Measurements from ENCODE around the gene RFX2.
"Not testable (repeated sequence)": the region's sequence is repeated elsewhere in the genome, so short reads cannot be mapped to it uniquely, and the experiment has no call there.

RFX2 gene

DNA sequence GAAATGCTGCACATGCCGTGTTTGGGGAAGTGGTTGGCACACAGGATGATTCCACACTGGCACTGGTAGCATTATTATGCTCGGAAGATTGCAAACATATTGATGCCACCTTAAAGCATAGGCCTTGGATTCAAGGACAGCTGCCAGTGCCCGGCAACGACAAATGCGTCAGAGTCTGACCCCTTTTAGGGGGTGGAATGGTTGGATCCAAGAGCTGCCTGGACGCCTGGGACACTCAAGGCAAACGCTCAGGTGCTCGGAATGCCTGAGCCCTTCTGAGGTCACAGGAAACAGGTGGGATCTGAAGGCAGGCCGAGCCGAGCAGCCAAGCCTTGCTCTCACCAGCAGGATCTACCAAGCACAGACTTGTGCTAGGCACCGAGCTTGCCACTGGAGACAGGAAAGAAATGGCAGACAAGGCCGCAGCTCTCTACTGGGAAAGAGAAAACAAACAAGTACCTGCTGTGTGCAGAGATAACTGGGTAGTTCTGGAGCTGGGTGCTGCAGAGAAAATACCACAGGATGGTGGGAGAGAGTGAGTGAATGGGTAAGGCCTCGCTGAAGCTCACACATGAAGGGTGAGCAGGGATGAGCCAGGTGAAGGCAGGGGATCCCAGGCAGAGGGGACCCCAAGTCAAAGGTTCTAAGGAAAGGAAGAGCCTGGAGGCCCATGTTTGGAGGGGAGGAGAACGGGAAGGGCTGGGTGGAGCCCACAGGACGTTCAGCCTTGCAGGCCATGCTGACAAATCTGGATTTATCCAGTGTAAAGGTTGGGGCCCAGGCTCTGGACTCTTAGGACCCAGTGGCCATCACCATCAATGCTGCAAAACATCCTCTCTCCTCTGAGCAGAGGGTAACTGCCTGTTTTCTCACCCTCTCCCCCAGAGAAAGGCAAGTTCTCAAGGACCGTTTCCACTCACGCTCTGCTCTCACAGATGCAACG lies 141.6 kb downstream of the RFX2 start:
- H3K36me3 ChIP-seq (ENCODE audit: insufficient read depth, low read length): peaks cover 12% of the 10 kb centered on the region
- no peaks in the 10 kb centered on the region for H3K27me3 ChIP-seq (ENCODE audit: control insufficient read depth in 1 of 2, insufficient read depth in 2 of 2, low read length in 2 of 2)
- H3K4me3 ChIP-seq (ENCODE audit: low read depth in 1 of 2, low read length in 2 of 2): peak overlapping the region in 1 of 2 donors; percentile 33
- peak overlapping the region; percentile 70 for H3K27ac ChIP-seq (ENCODE audit: low read depth, low read length)
- no peaks in the 10 kb centered on the region for H3K9me3 ChIP-seq (ENCODE audit: low read length)
- no peak overlapping the region for H3K9ac ChIP-seq (ENCODE audit: low read length)
- peaks cover 69% of the 10 kb centered on the region for H3K4me1 ChIP-seq (ENCODE audit: insufficient read depth, low read length)

GRCh38 chr19:5967994-5968430 lies 142.3 kb downstream of the RFX2 start:
- peak overlapping the region; percentile 70 for H3K27ac ChIP-seq (ENCODE audit: low read depth, low read length)
- peaks cover 5% of the 10 kb centered on the region for H3K36me3 ChIP-seq (ENCODE audit: insufficient read depth, low read length)
- H3K4me3 ChIP-seq (ENCODE audit: low read depth in 1 of 2, low read length in 2 of 2): peak overlapping the region in 1 of 2 donors; percentile 33
- no peaks in the 10 kb centered on the region for H3K27me3 ChIP-seq (ENCODE audit: control insufficient read depth in 1 of 2, insufficient read depth in 2 of 2, low read length in 2 of 2)
- peaks cover 74% of the 10 kb centered on the region for H3K4me1 ChIP-seq (ENCODE audit: insufficient read depth, low read length)
- H3K9me3 ChIP-seq (ENCODE audit: low read length): no peaks in the 10 kb centered on the region
- H3K9ac ChIP-seq (ENCODE audit: low read length): no peak overlapping the region

GRCh38 chr19:5967571-5967970 lies 142.7 kb downstream of the RFX2 start:
- H3K36me3 ChIP-seq (ENCODE audit: insufficient read depth, low read length): peaks cover 5% of the 10 kb centered on the region
- H3K27ac ChIP-seq (ENCODE audit: low read depth, low read length): peak overlapping the region; percentile 74
- no peaks in the 10 kb centered on the region for H3K27me3 ChIP-seq (ENCODE audit: control insufficient read depth in 1 of 2, insufficient read depth in 2 of 2, low read length in 2 of 2)
- peak overlapping the region in 1 of 2 donors; percentile 33 for H3K4me3 ChIP-seq (ENCODE audit: low read depth in 1 of 2, low read length in 2 of 2)
- no peaks in the 10 kb centered on the region for H3K9me3 ChIP-seq (ENCODE audit: low read length)
- peaks cover 77% of the 10 kb centered on the region for H3K4me1 ChIP-seq (ENCODE audit: insufficient read depth, low read length)
- H3K9ac ChIP-seq (ENCODE audit: low read length): no peak overlapping the region

DNA sequence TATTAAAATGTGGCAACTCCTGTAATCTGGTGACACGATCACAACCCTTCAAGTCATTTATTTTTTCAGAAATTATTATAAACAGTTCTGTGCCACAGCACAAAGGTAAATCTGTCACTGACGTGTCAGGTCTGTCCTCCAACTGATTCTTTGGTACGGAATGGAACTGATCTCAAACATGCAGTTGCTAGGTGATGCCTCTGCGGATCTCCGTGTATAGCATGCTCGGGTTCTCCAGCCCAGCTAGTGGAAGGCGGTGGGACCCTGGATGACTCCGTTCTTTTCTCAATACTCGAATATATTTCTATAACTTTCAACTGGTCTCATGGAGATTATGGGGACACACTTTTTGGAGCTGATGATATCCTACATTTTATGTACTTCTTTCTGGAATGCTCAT lies 143.4 kb downstream of the RFX2 start:
- peaks cover 5% of the 10 kb centered on the region for H3K36me3 ChIP-seq (ENCODE audit: insufficient read depth, low read length)
- H3K9me3 ChIP-seq (ENCODE audit: low read length): no peaks in the 10 kb centered on the region
- peak overlapping the region; percentile 74 for H3K27ac ChIP-seq (ENCODE audit: low read depth, low read length)
- peak overlapping the region in 1 of 2 donors; percentile 33 for H3K4me3 ChIP-seq (ENCODE audit: low read depth in 1 of 2, low read length in 2 of 2)
- no peaks in the 10 kb centered on the region for H3K27me3 ChIP-seq (ENCODE audit: control insufficient read depth in 1 of 2, insufficient read depth in 2 of 2, low read length in 2 of 2)
- H3K4me1 ChIP-seq (ENCODE audit: insufficient read depth, low read length): peaks cover 78% of the 10 kb centered on the region
- peak overlapping the region; percentile 29 for H3K9ac ChIP-seq (ENCODE audit: low read length)

DNA sequence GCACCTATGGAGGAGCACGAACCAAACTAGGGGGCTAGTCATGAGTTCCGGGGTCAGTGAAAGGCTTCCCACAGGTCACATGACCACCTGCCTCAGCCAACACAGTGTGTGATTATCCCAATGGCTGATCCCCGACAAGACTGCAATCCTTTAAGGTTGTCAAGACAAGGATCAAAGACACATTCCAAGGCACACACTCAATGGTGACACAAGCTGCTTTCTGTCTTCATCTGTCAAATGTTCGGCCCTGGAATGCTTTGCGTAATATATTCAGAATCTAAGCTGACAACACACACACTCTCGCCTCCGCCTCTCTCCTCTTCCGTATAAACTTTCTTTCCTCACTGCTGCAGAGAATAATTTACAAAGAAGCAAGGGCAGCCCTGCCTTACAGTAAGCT lies 144.1 kb downstream of the RFX2 start:
- H3K4me1 ChIP-seq (ENCODE audit: insufficient read depth, low read length): peaks cover 80% of the 10 kb centered on the region
- H3K4me3 ChIP-seq (ENCODE audit: low read depth in 1 of 2, low read length in 2 of 2): peak overlapping the region in 1 of 2 donors; percentile 9
- peak overlapping the region; percentile 74 for H3K27ac ChIP-seq (ENCODE audit: low read depth, low read length)
- H3K9ac ChIP-seq (ENCODE audit: low read length): peak overlapping the region; percentile 29
- no peaks in the 10 kb centered on the region for H3K36me3 ChIP-seq (ENCODE audit: insufficient read depth, low read length)
- H3K9me3 ChIP-seq (ENCODE audit: low read length): no peaks in the 10 kb centered on the region
- H3K27me3 ChIP-seq (ENCODE audit: control insufficient read depth in 1 of 2, insufficient read depth in 2 of 2, low read length in 2 of 2): no peaks in the 10 kb centered on the region

- H3K9me3 ChIP-seq (ENCODE audit: low read length): no peaks in the 10 kb centered on the region
- no peaks in the 10 kb centered on the region for H3K27me3 ChIP-seq (ENCODE audit: control insufficient read depth in 1 of 2, insufficient read depth in 2 of 2, low read length in 2 of 2)
- no peak overlapping the region for H3K9ac ChIP-seq (ENCODE audit: low read length)
- H3K36me3 ChIP-seq (ENCODE audit: insufficient read depth, low read length): no peaks in the 10 kb centered on the region
- peaks cover 91% of the 10 kb centered on the region for H3K4me1 ChIP-seq (ENCODE audit: insufficient read depth, low read length)
- H3K27ac ChIP-seq (ENCODE audit: low read depth, low read length): no peak overlapping the region
- H3K4me3 ChIP-seq (ENCODE audit: low read depth in 1 of 2, low read length in 2 of 2): no peak overlapping the region
Observed at GRCh38 chr19:5964816-5965565, 145.3 kb downstream of the RFX2 start.

DNA sequence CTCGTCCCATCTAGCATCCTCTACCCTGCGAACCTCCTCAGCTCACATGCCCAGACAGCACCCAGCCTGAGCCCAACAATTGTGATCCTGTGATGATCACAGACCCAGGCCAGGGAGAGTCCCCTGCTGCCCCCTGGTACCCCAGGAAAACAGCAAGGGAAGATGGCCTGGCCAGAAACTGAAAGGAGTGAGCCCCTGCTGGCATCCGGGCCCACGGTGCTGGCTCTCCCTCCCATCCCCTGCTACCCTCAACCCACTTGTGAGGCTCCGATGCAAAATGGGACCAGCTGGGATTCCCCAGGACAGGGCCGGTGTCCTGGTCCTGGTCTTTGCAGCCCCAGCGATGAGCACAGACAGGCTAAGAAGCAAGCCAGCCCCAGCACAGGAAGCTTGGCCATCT lies 146.4 kb downstream of the RFX2 start:
- H3K4me1 ChIP-seq (ENCODE audit: insufficient read depth, low read length): peaks cover 92% of the 10 kb centered on the region
- H3K27ac ChIP-seq (ENCODE audit: low read depth, low read length): no peak overlapping the region
- no peaks in the 10 kb centered on the region for H3K9me3 ChIP-seq (ENCODE audit: low read length)
- no peaks in the 10 kb centered on the region for H3K27me3 ChIP-seq (ENCODE audit: control insufficient read depth in 1 of 2, insufficient read depth in 2 of 2, low read length in 2 of 2)
- no peak overlapping the region for H3K9ac ChIP-seq (ENCODE audit: low read length)
- no peak overlapping the region for H3K4me3 ChIP-seq (ENCODE audit: low read depth in 1 of 2, low read length in 2 of 2)
- no peaks in the 10 kb centered on the region for H3K36me3 ChIP-seq (ENCODE audit: insufficient read depth, low read length)

- H3K27ac ChIP-seq (ENCODE audit: low read depth, low read length); H3K27me3 ChIP-seq (ENCODE audit: control insufficient read depth in 1 of 2, insufficient read depth in 2 of 2, low read length in 2 of 2); H3K36me3 ChIP-seq (ENCODE audit: insufficient read depth, low read length); H3K9ac ChIP-seq (ENCODE audit: low read length); H3K9me3 ChIP-seq (ENCODE audit: low read length); H3K4me3 ChIP-seq (ENCODE audit: low read depth in 1 of 2, low read length in 2 of 2): not testable (repeated sequence)
- peaks cover 86% of the 10 kb centered on the region for H3K4me1 ChIP-seq (ENCODE audit: insufficient read depth, low read length)
Observed at GRCh38 chr19:5963259-5963658, 147.0 kb downstream of the RFX2 start.

DNA sequence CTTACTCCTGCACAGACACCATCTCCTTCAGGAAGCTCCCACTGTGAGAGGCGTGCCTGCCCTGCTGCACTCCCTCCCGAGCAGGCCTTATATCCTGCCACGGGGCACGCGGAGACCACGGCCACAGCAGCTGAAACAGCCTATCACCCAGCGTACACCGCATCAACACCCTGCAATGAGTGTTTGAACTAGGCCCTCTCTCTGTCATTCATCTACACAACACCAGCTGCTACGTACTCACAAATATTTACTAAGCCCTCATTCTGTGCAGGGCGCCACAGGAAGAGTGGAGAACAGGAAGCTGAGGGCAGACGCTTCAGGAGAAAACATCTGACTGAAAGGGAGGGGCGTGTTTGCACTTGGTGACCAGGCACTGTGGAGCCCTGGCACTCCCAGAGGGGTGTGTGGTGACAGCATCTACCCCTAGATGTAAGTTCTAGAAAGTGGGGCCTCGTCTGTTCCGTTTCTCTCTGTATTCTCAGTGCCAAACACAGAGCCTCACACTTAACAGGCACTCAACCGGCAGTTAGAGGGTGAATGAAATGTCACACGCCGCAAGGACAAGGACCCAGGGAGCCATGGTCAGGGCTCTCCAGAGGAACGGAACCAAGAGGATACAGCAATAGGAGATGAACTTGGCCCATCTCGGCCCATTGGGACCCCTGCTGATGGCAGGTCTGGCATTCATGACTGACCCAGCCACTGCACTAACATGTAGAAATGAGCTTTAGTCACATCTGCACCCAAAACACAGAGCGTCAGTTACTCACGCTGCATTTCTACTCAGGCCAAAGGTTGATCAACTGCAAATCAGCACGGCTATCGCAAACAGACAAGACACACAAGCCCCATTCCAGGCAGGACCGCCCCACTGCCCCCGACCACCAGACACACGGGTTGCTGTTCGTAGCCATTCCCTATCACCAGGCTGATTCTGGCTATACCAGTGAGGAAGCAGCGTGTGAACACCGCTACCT lies 148.0 kb downstream of the RFX2 start:
- H3K9ac ChIP-seq (ENCODE audit: low read length): no peak overlapping the region
- H3K27ac ChIP-seq (ENCODE audit: low read depth, low read length): peak overlapping the region; percentile 65
- H3K4me3 ChIP-seq (ENCODE audit: low read depth in 1 of 2, low read length in 2 of 2): peak overlapping the region; percentile 14 to 36
- no peaks in the 10 kb centered on the region for H3K9me3 ChIP-seq (ENCODE audit: low read length)
- H3K36me3 ChIP-seq (ENCODE audit: insufficient read depth, low read length): no peaks in the 10 kb centered on the region
- no peaks in the 10 kb centered on the region for H3K27me3 ChIP-seq (ENCODE audit: control insufficient read depth in 1 of 2, insufficient read depth in 2 of 2, low read length in 2 of 2)
- H3K4me1 ChIP-seq (ENCODE audit: insufficient read depth, low read length): peaks cover 76% of the 10 kb centered on the region

DNA sequence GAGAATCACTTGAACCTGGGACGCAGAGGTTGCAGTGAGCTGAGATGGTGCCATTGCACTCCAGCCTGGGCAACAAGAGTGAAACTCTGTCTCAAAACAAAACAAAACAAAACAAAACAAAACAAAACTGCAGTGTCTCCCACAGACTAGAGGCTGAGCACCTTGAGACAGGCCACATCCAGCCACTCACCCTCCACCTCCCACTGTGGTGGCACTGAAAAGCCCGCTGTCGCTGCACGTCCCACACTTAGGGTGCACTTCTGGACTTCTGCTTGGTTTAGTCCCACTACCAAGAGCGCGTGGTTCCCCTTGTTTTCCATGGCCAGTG lies 148.7 kb downstream of the RFX2 start:
- not testable (repeated sequence) for H3K9me3 ChIP-seq (ENCODE audit: low read length); H3K4me3 ChIP-seq (ENCODE audit: low read depth in 1 of 2, low read length in 2 of 2); H3K9ac ChIP-seq (ENCODE audit: low read length); H3K27me3 ChIP-seq (ENCODE audit: control insufficient read depth in 1 of 2, insufficient read depth in 2 of 2, low read length in 2 of 2); H3K36me3 ChIP-seq (ENCODE audit: insufficient read depth, low read length)
- peaks cover 72% of the 10 kb centered on the region for H3K4me1 ChIP-seq (ENCODE audit: insufficient read depth, low read length)
- H3K27ac ChIP-seq (ENCODE audit: low read depth, low read length): peak overlapping the region; percentile 47

All from muscle layer of colon (tissue), 2 donors.